DOHH2 (cell line): ENCODE data around the gene PRAC1.

Experiments
- H3F3A ChIP-seq: fragments of 200-600 bp; sonication (generic), shearing (Covaris generic); 2 replicates; pipeline ENCODE4 v1.6.0; 2016; ENCODE audit warnings: antibody characterized with exemption, mild to moderate bottlenecking; ENCODE audit not compliant: control insufficient read depth, insufficient read depth
- H3K27ac ChIP-seq: fragments of 200-600 bp; sonication (generic); 2 replicates; pipeline ENCODE4 v1.5.1; 2014; ENCODE audit warnings: low read depth, mild to moderate bottlenecking, low read length, moderate library complexity
- H3K27me3 ChIP-seq: fragments of 200-600 bp; sonication (generic); 2 replicates; pipeline ENCODE4 v1.6.1; 2014; ENCODE audit warnings: mild to moderate bottlenecking, low read length, mixed read lengths; ENCODE audit not compliant: control insufficient read depth
- H3K36me3 ChIP-seq: fragments of 200-600 bp; sonication (generic); 2 replicates; pipeline ENCODE4 v1.6.1; 2014; ENCODE audit warnings: mild to moderate bottlenecking, low read length, moderate library complexity, mixed read lengths; ENCODE audit not compliant: control insufficient read depth
- H3K4me1 ChIP-seq: fragments of 200-600 bp; sonication (generic); 2 replicates; pipeline ENCODE4 v1.6.1; 2014; ENCODE audit warnings: mild to moderate bottlenecking, low read length, mixed read lengths; ENCODE audit not compliant: control insufficient read depth
- H3K4me2 ChIP-seq: fragments of 200-600 bp; sonication (generic); 2 replicates; pipeline ENCODE4 v1.6.0; 2014; ENCODE audit warnings: mild to moderate bottlenecking, low read length, moderate library complexity
- H3K4me3 ChIP-seq: fragments of 200-600 bp; sonication (generic); 2 replicates; pipeline ENCODE4 v1.5.1; 2014; ENCODE audit warnings: mild to moderate bottlenecking, low read length, mixed read lengths
- H3K79me2 ChIP-seq: fragments of 200-600 bp; sonication (generic); 2 replicates; pipeline ENCODE4 v1.6.1; 2014; ENCODE audit warnings: mild to moderate bottlenecking, low read length, mixed read lengths; ENCODE audit not compliant: control insufficient read depth
- H3K9me2 ChIP-seq: fragments of 200-600 bp; sonication (generic); replicated peaks from 2 replicates; pipeline ENCODE4 v1.6.1; 2014; ENCODE audit warnings: mild to moderate bottlenecking, low read length, mixed read lengths; ENCODE audit not compliant: control insufficient read depth
- H3K9me3 ChIP-seq: fragments of 200-600 bp; sonication (generic); 2 replicates; pipeline ENCODE4 v1.6.1; 2014; ENCODE audit warnings: antibody characterized with exemption, low read length, mixed read lengths; ENCODE audit not compliant: control insufficient read depth, insufficient read depth
- H4K20me1 ChIP-seq: fragments of 200-600 bp; sonication (generic); 2 replicates; pipeline ENCODE4 v1.6.0; 2014; ENCODE audit warnings: low read depth, mild to moderate bottlenecking, antibody characterized with exemption, low read length, moderate library complexity; ENCODE audit not compliant: control insufficient read depth, insufficient read depth
- EZH2phosphoT487 ChIP-seq: fragments of 200-600 bp; sonication (generic); IDR thresholded peaks from 2 replicates; pipeline ENCODE4 v1.6.1; 2017; ENCODE audit warnings: borderline replicate concordance, mild to moderate bottlenecking, antibody characterized with exemption, low read length, moderate library complexity, mixed read lengths
- TF ChIP-seq, protein P1 (sequence below): fragments of 200-600 bp; sonication (generic); IDR thresholded peaks from one replicate; pipeline ENCODE4 v1.5.1; 2014; ENCODE audit warnings: antibody characterized with exemption, mild to moderate bottlenecking, low read depth, low read length; ENCODE audit not compliant: poor library complexity, severe bottlenecking

The PRAC1 gene

DNA sequence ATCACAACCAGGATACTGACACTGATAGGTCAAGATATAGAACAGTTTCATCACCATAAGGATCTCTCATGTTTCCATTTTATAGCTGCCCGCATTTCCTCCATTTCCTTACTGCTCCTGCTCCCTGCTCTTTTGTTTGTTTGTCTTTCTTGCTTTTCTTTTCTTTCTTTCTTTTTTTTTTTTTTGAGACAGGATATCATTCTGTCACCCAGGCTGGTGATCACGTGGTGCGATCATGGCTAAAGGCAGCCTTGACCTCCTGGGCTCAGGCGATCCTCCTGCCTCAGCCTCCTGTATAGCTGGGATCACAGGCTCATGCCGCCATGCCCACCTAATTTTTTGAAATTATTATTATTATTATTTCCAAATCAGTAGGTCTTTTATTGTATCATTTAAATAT, 31.7 kb downstream of the PRAC1 start:
- Histone ChIP-seq H3K9me3 (no peaks in the 10 kb centered on the region), H3F3A (no peaks in the 10 kb centered on the region), H3K9me2 (no peaks in the 10 kb centered on the region), H3K4me3 (no peak overlapping the region), H3K79me2 (no peaks in the 10 kb centered on the region), H4K20me1 (no peaks in the 10 kb centered on the region), H3K4me1 (no peaks in the 10 kb centered on the region), H3K4me2 (no peak overlapping the region), H3K27ac (no peak overlapping the region), H3K27me3 (no peaks in the 10 kb centered on the region), H3K36me3 (no peaks in the 10 kb centered on the region)
- TF ChIP-seq, protein P1, sequence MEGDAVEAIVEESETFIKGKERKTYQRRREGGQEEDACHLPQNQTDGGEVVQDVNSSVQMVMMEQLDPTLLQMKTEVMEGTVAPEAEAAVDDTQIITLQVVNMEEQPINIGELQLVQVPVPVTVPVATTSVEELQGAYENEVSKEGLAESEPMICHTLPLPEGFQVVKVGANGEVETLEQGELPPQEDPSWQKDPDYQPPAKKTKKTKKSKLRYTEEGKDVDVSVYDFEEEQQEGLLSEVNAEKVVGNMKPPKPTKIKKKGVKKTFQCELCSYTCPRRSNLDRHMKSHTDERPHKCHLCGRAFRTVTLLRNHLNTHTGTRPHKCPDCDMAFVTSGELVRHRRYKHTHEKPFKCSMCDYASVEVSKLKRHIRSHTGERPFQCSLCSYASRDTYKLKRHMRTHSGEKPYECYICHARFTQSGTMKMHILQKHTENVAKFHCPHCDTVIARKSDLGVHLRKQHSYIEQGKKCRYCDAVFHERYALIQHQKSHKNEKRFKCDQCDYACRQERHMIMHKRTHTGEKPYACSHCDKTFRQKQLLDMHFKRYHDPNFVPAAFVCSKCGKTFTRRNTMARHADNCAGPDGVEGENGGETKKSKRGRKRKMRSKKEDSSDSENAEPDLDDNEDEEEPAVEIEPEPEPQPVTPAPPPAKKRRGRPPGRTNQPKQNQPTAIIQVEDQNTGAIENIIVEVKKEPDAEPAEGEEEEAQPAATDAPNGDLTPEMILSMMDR, result no peak
- no peak for TF ChIP-seq EZH2phosphoT487

DNA sequence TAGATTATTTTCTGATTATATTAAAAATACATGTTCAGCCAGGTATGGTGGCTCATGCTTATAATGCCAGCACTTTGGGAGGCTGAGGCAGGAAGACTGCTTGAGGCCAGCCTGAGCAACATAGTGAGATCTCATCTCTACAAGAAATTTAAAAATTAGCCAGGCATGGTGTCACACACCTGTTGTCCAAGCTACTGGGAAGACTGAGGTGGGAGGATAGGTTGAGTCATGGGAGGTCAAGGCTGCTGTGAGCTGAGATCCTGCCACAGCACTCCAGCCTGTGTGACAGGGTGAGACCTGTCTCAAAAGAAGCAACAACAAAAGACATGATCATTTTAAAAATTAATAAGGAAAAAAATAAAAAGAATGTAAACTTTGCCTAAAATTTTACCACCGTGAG, 40.7 kb downstream of the PRAC1 start:
- Histone ChIP-seq H3F3A (no peaks in the 10 kb centered on the region), H3K9me2 (no peaks in the 10 kb centered on the region), H3K9me3 (no peaks in the 10 kb centered on the region), H3K36me3 (no peaks in the 10 kb centered on the region), H3K4me3 (no peak overlapping the region), H3K27ac (no peak overlapping the region), H3K27me3 (peaks cover 31% of the 10 kb centered on the region), H3K4me1 (no peaks in the 10 kb centered on the region), H4K20me1 (no peaks in the 10 kb centered on the region), H3K4me2 (no peak overlapping the region), H3K79me2 (no peaks in the 10 kb centered on the region)
- TF ChIP-seq, protein P1, result no peak
- no peak for TF ChIP-seq EZH2phosphoT487

DNA sequence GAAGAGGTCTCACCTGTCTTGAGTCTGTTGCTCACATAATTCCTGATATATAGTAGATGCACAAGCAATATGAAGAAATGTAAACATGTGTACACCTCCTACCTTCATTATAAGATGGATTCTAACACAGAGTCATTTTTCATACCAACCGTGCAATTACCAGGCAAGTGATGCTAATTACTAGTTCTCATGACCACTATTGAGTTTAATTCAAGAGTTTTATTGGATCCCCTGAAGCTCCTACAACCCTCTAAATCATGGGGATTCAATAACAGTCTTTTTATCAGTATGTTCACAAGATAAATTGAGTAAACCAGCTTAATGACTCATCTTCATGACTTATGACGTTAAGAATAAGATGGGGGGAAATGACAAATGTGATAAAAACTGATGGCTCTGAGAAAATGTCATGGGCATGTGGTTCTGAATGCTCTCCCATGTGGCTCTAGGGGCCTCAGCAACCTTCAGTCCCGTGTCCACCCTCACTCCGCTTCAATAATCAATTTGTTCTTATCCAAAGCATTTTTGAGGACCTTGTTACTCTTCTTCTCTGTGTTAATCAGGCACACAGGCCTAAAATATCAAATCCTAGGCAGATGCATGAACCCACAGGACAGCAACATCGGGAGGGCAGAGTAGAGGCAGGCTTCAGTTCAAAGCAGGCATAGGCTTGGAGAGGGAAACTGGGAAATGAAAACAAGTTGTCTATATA, 42.8 kb downstream of the PRAC1 start:
- Histone ChIP-seq H3K4me2 (no peak overlapping the region), H3K27ac (no peak overlapping the region), H3K4me3 (no peak overlapping the region), H3K79me2 (no peaks in the 10 kb centered on the region), H3K9me2 (no peaks in the 10 kb centered on the region), H3K27me3 (peaks cover 31% of the 10 kb centered on the region), H3K36me3 (no peaks in the 10 kb centered on the region), H4K20me1 (no peaks in the 10 kb centered on the region), H3K4me1 (no peaks in the 10 kb centered on the region), H3K9me3 (no peaks in the 10 kb centered on the region), H3F3A (no peaks in the 10 kb centered on the region)
- no peak for TF ChIP-seq EZH2phosphoT487
- TF ChIP-seq, protein P1, result no peak
